ENCODE results near the gene ZNF628. TPM values are rescaled to one million over a fixed set of nuclear protein-coding genes. Genes with fewer than 3 reads are reported as not detected.
A peak's percentile ranks its signal among the peaks of the same experiment; 100 is the strongest.

The ZNF628 gene
- total RNA-seq, 1 experiment from 2014 or later = 13.0 TPM

DNA sequence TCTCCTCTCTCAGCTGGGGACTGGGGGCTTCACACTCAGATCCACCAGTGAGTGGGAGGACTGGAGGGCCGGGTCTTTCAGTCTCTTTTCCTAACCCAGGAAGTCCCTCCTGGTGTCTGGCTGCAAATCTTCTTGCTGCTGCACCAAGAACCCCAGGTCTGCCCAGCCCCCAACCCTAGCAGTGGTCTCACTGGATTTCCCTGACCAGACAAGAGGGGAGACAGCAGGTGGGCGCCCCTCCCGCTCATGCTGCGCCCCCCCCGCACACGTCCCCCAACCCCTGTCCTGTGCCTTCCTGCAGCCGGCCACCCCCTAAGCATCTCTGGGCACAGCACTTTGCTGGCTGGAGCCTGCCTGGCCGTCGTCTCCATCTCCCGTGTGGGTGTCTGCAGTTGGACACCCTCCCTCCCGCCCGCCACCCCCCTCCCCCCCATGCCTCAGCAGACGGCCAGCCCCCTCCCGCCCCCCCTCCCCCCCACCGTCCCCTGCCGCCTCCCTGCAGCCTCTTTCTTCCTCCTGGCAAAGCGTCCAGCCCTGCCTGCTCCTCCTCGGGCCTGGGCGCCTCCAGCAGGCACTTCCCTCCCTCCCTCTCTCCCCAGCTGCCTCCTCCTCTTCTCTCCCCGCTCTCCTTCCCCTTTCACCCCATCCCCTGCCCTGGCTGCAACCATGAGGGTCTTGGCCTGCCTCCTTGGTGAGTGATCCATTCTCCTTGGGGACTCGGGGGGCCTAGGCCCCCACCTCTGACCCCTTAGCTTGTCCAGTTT, 11.7 kb downstream of the ZNF628 start, which contains the start of gene SSC5D:
Gene SSC5D (plus strand): TSS at position 513 of the 764 bp plus-strand sequence. CDS start 154 bp downstream, at position 667.
- Mint-ChIP-seq H3K4me1 (ENCODE audit: low read depth, unreplicated experiment) (peaks cover 9% of the 10 kb centered on the region), H3K27ac (ENCODE audit: unreplicated experiment) (peak within 1 kb of the TSS; percentile 15), H3K36me3 (ENCODE audit: insufficient read depth, unreplicated experiment) (peaks cover 52% of the 10 kb centered on the region), H3K9me3 (ENCODE audit: low read depth, unreplicated experiment) (no peaks in the 10 kb centered on the region), H3K27me3 (ENCODE audit: unreplicated experiment) (peaks cover 27% of the 10 kb centered on the region), H3K4me3 (ENCODE audit: low read depth, unreplicated experiment) (no peak within 1 kb of the TSS)
- intact Hi-C loops (cut with micrococcal nuclease; ENCODE audit: unreplicated experiment) = no loop called here
- BruUV-seq (replicated peaks) = no TSS peak
- no peak for DNase-seq
- CTCF ChIA-PET = interaction anchor here (0.7 kb wide), 1 partner anchor 826 kb away, joined by 3 read pairs; no protein-coding TSS in a partner anchor
- TF ChIP-seq, protein P1, sequence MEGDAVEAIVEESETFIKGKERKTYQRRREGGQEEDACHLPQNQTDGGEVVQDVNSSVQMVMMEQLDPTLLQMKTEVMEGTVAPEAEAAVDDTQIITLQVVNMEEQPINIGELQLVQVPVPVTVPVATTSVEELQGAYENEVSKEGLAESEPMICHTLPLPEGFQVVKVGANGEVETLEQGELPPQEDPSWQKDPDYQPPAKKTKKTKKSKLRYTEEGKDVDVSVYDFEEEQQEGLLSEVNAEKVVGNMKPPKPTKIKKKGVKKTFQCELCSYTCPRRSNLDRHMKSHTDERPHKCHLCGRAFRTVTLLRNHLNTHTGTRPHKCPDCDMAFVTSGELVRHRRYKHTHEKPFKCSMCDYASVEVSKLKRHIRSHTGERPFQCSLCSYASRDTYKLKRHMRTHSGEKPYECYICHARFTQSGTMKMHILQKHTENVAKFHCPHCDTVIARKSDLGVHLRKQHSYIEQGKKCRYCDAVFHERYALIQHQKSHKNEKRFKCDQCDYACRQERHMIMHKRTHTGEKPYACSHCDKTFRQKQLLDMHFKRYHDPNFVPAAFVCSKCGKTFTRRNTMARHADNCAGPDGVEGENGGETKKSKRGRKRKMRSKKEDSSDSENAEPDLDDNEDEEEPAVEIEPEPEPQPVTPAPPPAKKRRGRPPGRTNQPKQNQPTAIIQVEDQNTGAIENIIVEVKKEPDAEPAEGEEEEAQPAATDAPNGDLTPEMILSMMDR (IDR thresholded peaks at IDR 0.05; ENCODE audit: unreplicated experiment) = no peak

DNA sequence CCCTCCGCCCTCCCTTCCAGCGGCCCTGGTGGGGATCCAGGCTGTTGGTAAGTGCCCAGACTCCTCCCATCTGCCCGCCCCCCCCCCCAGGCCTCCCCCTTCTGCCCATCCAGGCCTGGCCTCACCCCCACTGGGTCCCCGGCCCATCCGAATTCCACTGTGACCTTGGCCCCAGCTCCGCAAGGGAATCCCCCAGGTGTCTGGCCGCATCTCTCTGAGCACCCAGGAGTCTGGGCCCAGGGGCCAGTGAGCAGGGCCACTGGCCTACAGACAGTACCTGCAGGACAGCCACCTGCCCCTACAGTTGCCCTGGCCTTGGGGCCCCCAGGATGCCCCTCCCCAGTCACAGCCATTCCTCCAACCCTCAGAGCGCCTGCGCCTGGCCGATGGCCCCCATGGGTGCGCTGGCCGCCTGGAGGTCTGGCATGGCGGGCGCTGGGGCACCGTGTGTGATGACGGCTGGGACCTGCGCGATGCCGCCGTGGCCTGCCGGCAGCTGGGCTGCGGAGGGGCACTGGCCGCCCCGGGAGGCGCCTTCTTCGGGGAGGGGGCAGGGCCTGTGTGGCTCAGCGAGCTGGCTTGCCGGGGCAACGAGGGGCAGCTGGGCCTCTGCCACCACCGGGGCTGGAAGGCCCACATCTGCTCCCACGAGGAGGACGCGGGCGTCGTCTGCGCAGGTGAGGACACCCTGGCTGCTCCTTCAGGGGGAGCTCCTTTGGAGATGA, 12.7 kb downstream of the ZNF628 start:
- CTCF ChIA-PET = interaction anchor here (0.7 kb wide), 1 partner anchor 825 kb away, joined by 3 read pairs; no protein-coding TSS in a partner anchor
- Mint-ChIP-seq H3K4me3 (ENCODE audit: low read depth, unreplicated experiment) (no peak overlapping the region), H3K36me3 (ENCODE audit: insufficient read depth, unreplicated experiment) (peaks cover 44% of the 10 kb centered on the region), H3K4me1 (ENCODE audit: low read depth, unreplicated experiment) (peaks cover 9% of the 10 kb centered on the region), H3K9me3 (ENCODE audit: low read depth, unreplicated experiment) (no peaks in the 10 kb centered on the region), H3K27me3 (ENCODE audit: unreplicated experiment) (peaks cover 38% of the 10 kb centered on the region), H3K27ac (ENCODE audit: unreplicated experiment) (no peak overlapping the region)
- BruUV-seq (replicated peaks) = no TSS peak
- DNase-seq = no peak
- intact Hi-C loops (cut with micrococcal nuclease; ENCODE audit: unreplicated experiment) = no loop called here
- TF ChIP-seq, protein P1 (IDR thresholded peaks at IDR 0.05; ENCODE audit: unreplicated experiment) = no peak

DNA sequence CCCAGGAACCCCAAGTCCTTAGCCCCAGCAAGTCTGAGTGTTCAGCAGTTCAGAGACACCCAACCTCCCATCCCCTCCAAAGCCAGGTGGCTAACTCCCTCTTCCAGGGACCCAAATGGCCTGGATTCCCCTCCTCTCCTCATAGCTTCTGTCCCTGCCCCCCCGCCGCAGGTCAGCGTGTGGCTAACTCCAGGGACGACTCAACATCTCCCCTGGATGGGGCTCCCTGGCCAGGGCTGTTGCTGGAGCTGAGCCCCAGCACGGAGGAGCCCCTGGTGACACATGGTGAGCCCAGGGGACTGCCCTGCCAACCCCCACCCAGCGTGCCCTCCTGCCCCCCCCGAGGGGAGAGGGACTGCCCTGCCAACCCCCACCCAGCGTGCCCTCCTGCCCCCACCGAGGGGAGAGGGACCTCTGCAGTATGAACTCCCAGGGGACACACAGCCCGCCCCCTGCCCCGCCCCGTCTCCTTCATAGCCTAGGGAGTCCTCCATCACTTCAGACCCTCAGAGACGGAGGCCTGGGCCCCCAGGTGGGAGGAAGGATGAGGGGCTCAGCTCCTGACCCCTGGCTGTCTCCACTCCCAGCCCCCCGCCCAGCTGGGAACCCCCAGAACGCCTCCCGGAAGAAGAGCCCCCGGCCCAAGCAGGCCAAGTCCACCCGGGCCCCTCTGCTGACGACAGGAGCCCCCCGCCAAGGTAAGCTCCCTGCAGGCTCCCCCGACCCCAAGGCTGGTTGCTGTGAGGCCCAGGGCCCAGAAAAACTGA, 13.5 kb downstream of the ZNF628 start:
- Mint-ChIP-seq H3K4me1 (ENCODE audit: low read depth, unreplicated experiment) (peaks cover 9% of the 10 kb centered on the region), H3K27ac (ENCODE audit: unreplicated experiment) (no peak overlapping the region), H3K27me3 (ENCODE audit: unreplicated experiment) (peaks cover 45% of the 10 kb centered on the region), H3K9me3 (ENCODE audit: low read depth, unreplicated experiment) (no peaks in the 10 kb centered on the region), H3K4me3 (ENCODE audit: low read depth, unreplicated experiment) (no peak overlapping the region), H3K36me3 (ENCODE audit: insufficient read depth, unreplicated experiment) (peaks cover 40% of the 10 kb centered on the region)
- CTCF ChIA-PET = interaction anchor here (0.7 kb wide), 1 partner anchor 372 kb away, joined by 3 read pairs; the partner anchor contains the start of gene PPP1R12C
- intact Hi-C loops (cut with micrococcal nuclease; ENCODE audit: unreplicated experiment) = no loop called here
- BruUV-seq (replicated peaks) = no TSS peak
- no peak for DNase-seq
- TF ChIP-seq, protein P1 (IDR thresholded peaks at IDR 0.05; ENCODE audit: unreplicated experiment) = no peak

Data from Calu3 (cell line).